Measurements from ENCODE around the gene DTYMK. TPM values are rescaled to one million over a fixed set of nuclear protein-coding genes. Genes with fewer than 3 reads are reported as not detected.

Gene DTYMK
- total RNA-seq, 4 donors from 2014 or later = 14.2 to 23.9 (median 19.2) TPM

- peaks cover 0 to 41% (median 0%) of the 10 kb centered on the region in 3 donors for H3K36me3 ChIP-seq
- DNase-seq = no peak
- peaks cover 0 to 11% (median 2%) of the 10 kb centered on the region in 4 donors for H3K4me1 ChIP-seq
- no peak overlapping the region for H3K27ac ChIP-seq
- no peaks in the 10 kb centered on the region for H3K27me3 ChIP-seq
- no peak for TF ChIP-seq CTCF (IDR thresholded peaks at IDR 0.05)
- TF ChIP-seq POLR2A (IDR thresholded peaks at IDR 0.05) = no peak
- H3K9me3 ChIP-seq = no peaks in the 10 kb centered on the region
- H3K4me3 ChIP-seq = no peak overlapping the region
Measured at GRCh38 chr2:241632478-241633325, 53.9 kb downstream of the DTYMK start.

- H3K27ac ChIP-seq = no peak overlapping the region
- peaks cover 0 to 4% (median 0%) of the 10 kb centered on the region in 4 donors for H3K4me1 ChIP-seq
- H3K36me3 ChIP-seq = peaks cover 0 to 41% (median 0%) of the 10 kb centered on the region in 3 donors
- TF ChIP-seq CTCF (IDR thresholded peaks at IDR 0.05) = no peak
- no peak for TF ChIP-seq POLR2A (IDR thresholded peaks at IDR 0.05)
- no peak overlapping the region for H3K4me3 ChIP-seq
- DNase-seq = no peak
- no peaks in the 10 kb centered on the region for H3K27me3 ChIP-seq
- H3K9me3 ChIP-seq = no peaks in the 10 kb centered on the region
Measured at GRCh38 chr2:241629762-241630435, 56.7 kb downstream of the DTYMK start.

GRCh38 chr2:241627675-241628074, 58.9 kb downstream of the DTYMK start:
- H3K27me3 ChIP-seq = no peaks in the 10 kb centered on the region
- no peak for DNase-seq
- no peak for TF ChIP-seq POLR2A (IDR thresholded peaks at IDR 0.05)
- TF ChIP-seq CTCF (IDR thresholded peaks at IDR 0.05) = no peak
- H3K4me1 ChIP-seq = peaks cover 0 to 4% (median 0%) of the 10 kb centered on the region in 4 donors
- no peak overlapping the region for H3K27ac ChIP-seq
- no peak overlapping the region for H3K4me3 ChIP-seq
- peaks cover 0 to 28% (median 0%) of the 10 kb centered on the region in 3 donors for H3K36me3 ChIP-seq
- no peaks in the 10 kb centered on the region for H3K9me3 ChIP-seq

Other genes with a start within 250 kb of the DTYMK start
- gene STK25, start 178.2 kb downstream of the DTYMK start, total RNA-seq = 100 to 1,000 TPM; 149 to 356 (median 275) TPM
- 10 to 100 TPM in 3 of 4 donors, 1 to 10 TPM in 1; 6.7 to 20.2 (median 15.5) TPM for gene BOK, start 128.1 kb downstream of the DTYMK start, total RNA-seq
- gene THAP4, start 49.7 kb downstream of the DTYMK start, total RNA-seq = 10 to 100 TPM; 46.4 to 90.0 (median 71.8) TPM
- gene ATG4B, start 49.1 kb downstream of the DTYMK start, total RNA-seq = 100 to 1,000 TPM; 133 to 272 (median 259) TPM
- 100 to 1,000 TPM in 1 of 4 donors, 10 to 100 TPM in 3; 33.1 to 105 (median 73.5) TPM for gene ING5, start 15.2 kb upstream of the DTYMK start, total RNA-seq
- gene D2HGDH, start 47.8 kb upstream of the DTYMK start, total RNA-seq = 100 to 1,000 TPM in 1 of 4 donors, 10 to 100 TPM in 3; 36.4 to 122 (median 77.7) TPM
- gene GAL3ST2, start 90.0 kb upstream of the DTYMK start, total RNA-seq = 1 to 10 TPM in 1 of 4 donors, under 1 TPM in 1, not detected in 2; 0.80 to 3.3 TPM
- gene NEU4, start 122.4 kb upstream of the DTYMK start, total RNA-seq = 10 to 100 TPM; 35.5 to 73.3 (median 55.9) TPM
- 1 to 10 TPM in 2 of 4 donors, not detected in 2; 1.6 to 2.7 TPM for gene PDCD1, start 172.1 kb upstream of the DTYMK start, total RNA-seq
- gene RTP5, start 182.9 kb upstream of the DTYMK start, total RNA-seq = under 1 TPM in 1 of 4 donors, not detected in 3; 0.54 TPM